ENCODE measurements around the gene ABLIM3.

ABLIM3 gene

GRCh38 chr5:149134778-149135500 lies 6.4 kb upstream of the ABLIM3 start:
- no peak for DNase-seq
- no peaks in the 10 kb centered on the region for H3K36me3 ChIP-seq (replicated peaks)
- H3K27me3 ChIP-seq (replicated peaks), result no peaks in the 10 kb centered on the region
- H3K4me3 ChIP-seq (ENCODE audit: low read depth, low read length), result no peak overlapping the region
- TF ChIP-seq CTCF (IDR thresholded peaks at IDR 0.05; ENCODE audit: low read depth, low read length, missing control alignments), result no peak
- in situ Hi-C loops (cut with HindIII; ENCODE audit: low pct_ligation_motif_present, low sequenced_read_pairs), result no loop called here
- peak overlapping the region; percentile 94 for H3K27ac ChIP-seq

DNA sequence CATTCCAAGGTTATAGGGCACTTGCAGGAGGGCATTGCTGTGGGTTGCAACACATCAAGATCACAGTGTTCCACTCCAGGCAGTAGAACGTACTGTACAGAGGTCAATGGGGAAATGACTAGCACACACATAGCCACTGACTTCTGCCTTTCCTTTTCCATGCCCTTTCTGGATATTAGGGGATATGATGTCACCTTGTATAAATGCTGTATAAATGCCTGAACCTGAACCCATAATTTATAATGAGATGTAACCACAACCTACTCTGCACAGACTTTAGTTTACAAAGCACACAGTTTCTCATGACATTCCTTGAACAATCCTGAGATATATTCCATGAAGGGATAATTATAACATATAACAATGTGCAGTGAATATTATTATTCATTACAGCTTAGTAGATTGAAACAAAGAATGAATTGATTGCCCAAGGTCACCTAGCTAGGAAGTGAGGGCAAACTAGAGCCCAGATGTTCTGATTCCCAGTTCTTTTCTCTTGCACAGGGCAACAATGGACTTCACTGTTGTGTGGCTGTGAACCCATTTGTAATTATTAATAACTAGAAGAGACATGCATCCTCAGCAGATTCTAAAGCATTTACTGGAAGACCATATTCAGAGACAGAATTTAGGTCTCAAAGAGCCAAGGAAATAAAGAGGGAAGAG lies 5.6 kb upstream of the ABLIM3 start:
- DNase-seq, result peak; percentile 38
- no peaks in the 10 kb centered on the region for H3K27me3 ChIP-seq (replicated peaks)
- H3K27ac ChIP-seq, result peak overlapping the region; percentile 94
- no peak for TF ChIP-seq CTCF (IDR thresholded peaks at IDR 0.05; ENCODE audit: low read depth, low read length, missing control alignments)
- no peaks in the 10 kb centered on the region for H3K36me3 ChIP-seq (replicated peaks)
- H3K4me3 ChIP-seq (ENCODE audit: low read depth, low read length), result no peak overlapping the region
- in situ Hi-C loops (cut with HindIII; ENCODE audit: low pct_ligation_motif_present, low sequenced_read_pairs), result no loop called here

DNA sequence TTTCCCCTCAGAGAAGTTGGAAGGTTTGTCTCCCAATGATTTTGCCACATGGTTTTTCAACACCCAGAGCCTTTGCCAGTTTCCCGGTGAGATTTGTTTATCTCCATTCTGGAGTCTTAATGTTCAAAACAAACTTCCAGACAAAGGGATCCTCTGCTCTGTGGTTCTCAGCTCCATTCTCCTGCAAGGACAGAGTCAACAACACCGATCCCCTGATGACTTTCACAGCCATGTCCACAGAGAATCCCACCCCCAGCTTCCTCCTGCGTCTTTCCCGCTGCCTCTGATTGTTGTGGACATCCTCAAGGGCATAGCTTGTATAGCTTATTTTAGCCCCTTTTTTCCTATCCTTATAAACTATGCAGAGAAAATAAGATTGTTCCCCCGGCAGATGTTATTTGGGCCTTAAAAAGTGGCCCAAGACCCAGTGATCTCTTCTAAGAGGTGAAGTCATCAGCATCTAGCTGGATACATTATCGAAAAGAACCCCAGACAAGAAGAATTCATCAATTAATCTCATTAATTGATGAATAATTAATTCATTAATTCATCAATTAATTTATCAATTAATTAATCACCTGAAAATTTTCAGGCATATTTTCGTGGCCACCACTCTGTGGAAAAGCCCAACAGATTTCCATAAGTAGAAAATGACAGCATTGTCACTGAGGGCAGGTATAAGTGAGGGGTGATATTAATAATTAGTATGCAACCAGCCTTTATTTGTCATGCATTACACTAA lies 2.9 kb upstream of the ABLIM3 start:
- in situ Hi-C loops (cut with HindIII; ENCODE audit: low pct_ligation_motif_present, low sequenced_read_pairs), result no loop called here
- no peak for DNase-seq
- Histone ChIP-seq H3K36me3 (replicated peaks) (no peaks in the 10 kb centered on the region), H3K27ac (no peak overlapping the region), H3K4me3 (ENCODE audit: low read depth, low read length) (no peak overlapping the region), H3K27me3 (replicated peaks) (no peaks in the 10 kb centered on the region)
- TF ChIP-seq CTCF (IDR thresholded peaks at IDR 0.05; ENCODE audit: low read depth, low read length, missing control alignments), result no peak

DNA sequence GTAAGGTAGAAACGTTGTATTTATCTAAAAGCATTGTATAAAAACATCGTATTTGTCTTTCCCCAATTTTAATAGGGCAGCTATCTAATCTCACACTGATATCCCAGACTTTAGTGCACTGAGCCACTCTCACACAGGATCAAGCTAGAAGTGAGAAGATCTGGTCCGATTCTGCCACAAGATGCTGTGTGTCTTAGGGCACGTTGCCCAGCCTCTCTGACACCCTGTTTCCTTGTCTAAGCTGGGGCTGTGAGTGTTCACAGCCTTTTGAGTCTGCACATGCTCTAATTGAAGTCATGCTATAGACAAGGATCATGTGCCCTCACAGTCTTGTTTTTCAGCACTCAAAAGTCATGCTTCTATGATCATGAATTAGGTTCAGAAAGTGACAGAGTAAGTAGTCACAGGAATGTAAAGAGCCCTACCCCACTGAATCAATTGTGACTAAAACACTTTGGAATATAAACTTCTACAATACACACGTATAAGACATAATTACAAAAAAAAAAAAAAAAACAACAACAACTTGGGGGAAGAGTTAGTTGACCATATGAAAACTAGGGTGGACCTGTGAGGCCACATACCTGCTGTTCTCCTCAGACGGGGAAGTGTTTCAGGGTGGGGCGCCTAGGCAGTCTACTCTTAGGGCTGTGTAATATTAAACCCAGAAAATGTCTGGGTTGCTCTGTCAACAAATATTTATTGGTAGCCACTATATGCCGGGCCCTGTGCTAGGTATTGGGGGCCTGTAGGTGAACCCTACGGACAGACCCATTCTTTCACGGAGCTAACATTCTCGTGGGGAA lies 893 bp upstream of the ABLIM3 start:
- Histone ChIP-seq H3K27ac (no peak overlapping the region), H3K36me3 (replicated peaks) (no peaks in the 10 kb centered on the region), H3K4me3 (ENCODE audit: low read depth, low read length) (no peak overlapping the region), H3K27me3 (replicated peaks) (no peaks in the 10 kb centered on the region)
- in situ Hi-C loops (cut with HindIII; ENCODE audit: low pct_ligation_motif_present, low sequenced_read_pairs), result no loop called here
- no peak for DNase-seq
- TF ChIP-seq CTCF (IDR thresholded peaks at IDR 0.05; ENCODE audit: low read depth, low read length, missing control alignments), result no peak

DNA sequence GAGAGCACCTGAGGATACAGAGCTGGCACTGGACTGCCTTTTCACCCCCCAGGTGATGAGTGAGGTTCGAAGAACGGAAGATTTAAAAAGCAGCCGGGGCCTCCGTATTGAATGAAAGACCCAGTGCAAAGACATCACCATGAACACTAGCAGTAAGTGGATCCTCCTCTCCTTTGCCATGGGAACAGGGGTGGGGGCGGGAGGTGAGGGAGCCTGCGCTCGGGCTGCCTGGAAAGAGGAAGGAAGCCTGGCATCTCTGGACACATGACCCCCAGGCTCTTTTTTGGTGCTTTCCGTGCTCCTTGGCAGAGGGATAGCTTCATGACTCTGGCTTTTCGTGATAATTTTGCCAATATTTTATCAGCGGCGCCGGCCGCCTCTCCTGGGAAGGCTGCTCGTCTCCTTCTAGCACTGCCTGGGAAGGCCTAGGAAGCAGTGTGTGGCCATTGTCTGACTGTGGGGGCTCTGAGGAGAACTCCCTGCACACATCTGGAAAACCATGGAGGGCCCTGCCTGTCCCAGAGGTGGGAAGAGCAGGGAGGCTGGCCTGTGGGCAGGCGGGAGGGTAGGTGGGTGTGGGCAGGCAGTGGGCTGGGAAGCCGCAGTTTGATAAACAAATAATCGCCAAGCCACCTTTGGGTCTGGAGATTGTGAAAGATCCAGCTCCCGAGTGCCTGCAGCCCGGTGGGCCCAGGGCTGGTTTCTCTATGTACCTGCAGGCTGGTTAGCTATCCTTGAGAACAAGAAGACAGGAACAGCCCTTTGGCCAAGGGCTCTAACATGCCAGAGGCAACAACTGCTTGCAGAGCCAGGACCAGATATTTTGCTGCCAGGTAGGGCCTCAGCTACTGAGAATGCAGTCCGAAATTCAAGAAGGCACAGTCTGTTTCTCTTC lies 911 bp downstream of the ABLIM3 start:
- no peaks in the 10 kb centered on the region for H3K27me3 ChIP-seq (replicated peaks)
- no peak for TF ChIP-seq CTCF (IDR thresholded peaks at IDR 0.05; ENCODE audit: low read depth, low read length, missing control alignments)
- H3K4me3 ChIP-seq (ENCODE audit: low read depth, low read length), result peak overlapping the region; percentile 87
- H3K36me3 ChIP-seq (replicated peaks), result no peaks in the 10 kb centered on the region
- DNase-seq, result no peak
- peak overlapping the region; percentile 55 for H3K27ac ChIP-seq
- in situ Hi-C loops (cut with HindIII; ENCODE audit: low pct_ligation_motif_present, low sequenced_read_pairs), result no loop called here
